H1 (cell line): Measurements from ENCODE around the gene CDHR5. TPM values are rescaled to one million over a fixed set of nuclear protein-coding genes. Genes with fewer than 3 reads are reported as not detected.

Experiments
- CTCF ChIA-PET: fragments of 300-600 bp; sonication (Branson Sonifier 250); formaldehyde crosslinking; loops from one replicate; lab custom pipeline; 2021; ENCODE audit not compliant: partially characterized antibody; lab: Charles Lee
- POLR2A ChIA-PET: fragments of 300-600 bp; sonication (Branson Sonifier 250); formaldehyde crosslinking; loops from one replicate; lab custom pipeline; 2021; ENCODE audit warnings: inconsistent platforms; ENCODE audit not compliant: partially characterized antibody; lab: Charles Lee
- DNase-seq, 2 experiments: peaks; one replicate each; pipeline versions ENCODE4 v3.0.0 to v3.0.0-alpha.2; 2010 to 2022; ENCODE audit warnings: low spot score in 2 of 2, low read depth in 1 of 2, mixed read lengths in 1 of 2
- FAIRE-seq: peaks from 2 replicates; lab custom pipeline; 2011; peaks lifted over from hg19 to GRCh38; lab: Jason Lieb, UNC
- H2AFZ ChIP-seq: 2 replicates; pipeline ENCODE4 v1.8.1; 2012; ENCODE audit warnings: low read length, inconsistent platforms
- H2AK5ac ChIP-seq: 2 replicates; pipeline ENCODE4 v1.6.1; 2013; ENCODE audit warnings: low read depth, low read length
- H2BK120ac ChIP-seq: replicated peaks from 2 replicates; pipeline ENCODE3; 2013; ENCODE audit warnings: low read depth, low read length, inconsistent platforms
- H2BK12ac ChIP-seq: 2 replicates; pipeline ENCODE4 v1.6.1; 2013; ENCODE audit warnings: low read depth, low read length
- H2BK15ac ChIP-seq: 2 replicates; pipeline ENCODE4 v1.6.1; 2013; ENCODE audit warnings: low read length
- H2BK20ac ChIP-seq: 2 replicates; pipeline ENCODE4 v1.6.1; 2013; ENCODE audit warnings: low read length
- H2BK5ac ChIP-seq: 2 replicates; pipeline ENCODE4 v1.6.1; 2013; ENCODE audit warnings: low read depth, low read length
- H3K14ac ChIP-seq: 2 replicates; pipeline ENCODE4 v1.6.1; 2013; ENCODE audit warnings: inconsistent platforms; ENCODE audit not compliant: insufficient read length
- H3K18ac ChIP-seq: 2 replicates; pipeline ENCODE4 v1.6.1; 2013; ENCODE audit warnings: low read length; ENCODE audit errors: extremely low read depth
- H3K23ac ChIP-seq: 2 replicates; pipeline ENCODE4 v1.6.1; 2013; ENCODE audit warnings: inconsistent platforms; ENCODE audit not compliant: insufficient read length
- H3K23me2 ChIP-seq: 2 replicates; pipeline ENCODE4 v1.6.1; 2013; ENCODE audit warnings: low read depth, low read length
- H3K27ac ChIP-seq: 2 replicates; pipeline ENCODE4 v1.6.1; 2011; ENCODE audit warnings: low read depth, low read length, inconsistent platforms
- H3K27me3 ChIP-seq, 4 experiments: replicated peaks in 1 of 4; 1 replicate in 1 of 4; 2 replicates in 3 of 4; pipeline versions ENCODE4 v1.6.1 to v1.8.1; 2011 to 2013; ENCODE audit warnings: low read length in 3 of 4, mild to moderate bottlenecking in 3 of 4, inconsistent platforms in 2 of 4, mixed read lengths in 2 of 4, moderate library complexity in 1 of 4; ENCODE audit not compliant: control insufficient read depth in 3 of 4, insufficient read depth in 3 of 4; ENCODE audit errors: extremely low read depth in 1 of 4
- H3K36me3 ChIP-seq, 4 experiments: 2 replicates each; pipeline versions ENCODE4 v1.6.1 to v1.8.1; 2011 to 2013; ENCODE audit warnings: mild to moderate bottlenecking in 4 of 4, low read length in 3 of 4, moderate library complexity in 2 of 4, control low read depth in 1 of 4, inconsistent platforms in 1 of 4; ENCODE audit not compliant: insufficient read depth in 4 of 4, control insufficient read depth in 2 of 4
- H3K4ac ChIP-seq: replicated peaks from 2 replicates; pipeline ENCODE3; 2013; ENCODE audit warnings: low read length, low read depth, mixed read lengths, inconsistent platforms; ENCODE audit not compliant: insufficient read length
- H3K4me1 ChIP-seq, 4 experiments: replicated peaks in 1 of 4; 1 replicate in 1 of 4; 2 replicates in 3 of 4; pipeline versions ENCODE4 v1.6.1 to v1.8.1; 2011 to 2013; ENCODE audit warnings: low read length in 3 of 4, inconsistent platforms in 2 of 4, mixed read lengths in 1 of 4; ENCODE audit not compliant: insufficient read depth in 4 of 4, control insufficient read depth in 3 of 4
- H3K4me2 ChIP-seq, 2 experiments: 2 replicates each; pipeline versions ENCODE4 v1.6.1 to v1.8.1; 2011 to 2013; ENCODE audit warnings: low read depth in 2 of 2, low read length in 2 of 2, control low read depth in 1 of 2, inconsistent platforms in 1 of 2, mild to moderate bottlenecking in 1 of 2; ENCODE audit not compliant: insufficient read depth in 1 of 2
- H3K4me3 ChIP-seq, 4 experiments: fragments of 200-600, 300-600 bp in 1 of 4; sonication (generic), shearing (Covaris generic), sonication (Bioruptor Twin) in 1 of 4; 2 replicates each; pipeline versions ENCODE4 v1.5.1 to v1.8.1; 2011 to 2016; ENCODE audit warnings: low read length in 4 of 4, low read depth in 3 of 4, control low read depth in 2 of 4, inconsistent platforms in 2 of 4, mild to moderate bottlenecking in 2 of 4, mixed read lengths in 1 of 4, moderate library complexity in 1 of 4; ENCODE audit not compliant: insufficient read depth in 2 of 4; ENCODE audit errors: extremely low read depth in 1 of 4
- H3K56ac ChIP-seq: replicated peaks from 2 replicates; pipeline ENCODE3; 2013; ENCODE audit warnings: low read depth, mild to moderate bottlenecking, mixed read lengths, low read length, inconsistent platforms; ENCODE audit not compliant: insufficient read length
- H3K79me1 ChIP-seq: 2 replicates; pipeline ENCODE4 v1.6.1; 2013; ENCODE audit warnings: low read depth, low read length, control low read depth
- H3K79me2 ChIP-seq, 2 experiments: 2 replicates each; pipeline versions ENCODE4 v1.6.1 to v1.8.1; 2012 to 2013; ENCODE audit warnings: low read length in 2 of 2, mild to moderate bottlenecking in 2 of 2, inconsistent platforms in 1 of 2; ENCODE audit not compliant: insufficient read depth in 2 of 2, control insufficient read depth in 1 of 2
- H3K9ac ChIP-seq, 4 experiments: replicated peaks in 1 of 4; 1 replicate in 1 of 4; 2 replicates in 3 of 4; pipeline versions ENCODE4 v1.6.1 to v1.8.1; 2011 to 2013; ENCODE audit warnings: low read depth in 3 of 4, low read length in 3 of 4, control low read depth in 2 of 4, mild to moderate bottlenecking in 2 of 4, moderate library complexity in 2 of 4, inconsistent platforms in 1 of 4; ENCODE audit errors: extremely low read depth in 1 of 4
- H3K9me3 ChIP-seq, 2 experiments: 2 replicates each; pipeline versions ENCODE4 v1.6.1 to v1.8.1; 2012 to 2013; ENCODE audit warnings: mild to moderate bottlenecking in 2 of 2, moderate library complexity in 2 of 2, control low read depth in 1 of 2, inconsistent platforms in 1 of 2, low read depth in 1 of 2, low read length in 1 of 2, mixed read lengths in 1 of 2; ENCODE audit not compliant: insufficient read depth in 2 of 2
- H4K20me1 ChIP-seq, 2 experiments: replicated peaks in 1 of 2; 2 replicates each; pipeline versions ENCODE3 to v1.8.1; 2011 to 2013; ENCODE audit warnings: inconsistent platforms in 2 of 2, low read length in 2 of 2, mild to moderate bottlenecking in 1 of 2; ENCODE audit not compliant: insufficient read depth in 2 of 2, control insufficient read depth in 1 of 2
- H4K5ac ChIP-seq: 2 replicates; pipeline ENCODE4 v1.6.1; 2013; ENCODE audit warnings: low read length, low read depth, mixed read lengths, inconsistent platforms; ENCODE audit not compliant: insufficient read length
- H4K8ac ChIP-seq: 2 replicates; pipeline ENCODE4 v1.8.0; 2013; ENCODE audit warnings: mild to moderate bottlenecking, moderate library complexity, low read length, inconsistent platforms; ENCODE audit not compliant: insufficient read depth; ENCODE audit errors: extremely low read depth
- H4K91ac ChIP-seq: replicated peaks from 2 replicates; pipeline ENCODE3; 2013; ENCODE audit warnings: low read length, mixed read lengths, inconsistent platforms; ENCODE audit not compliant: insufficient read length
- ASH2L ChIP-seq: fragments of 200-600, 300-600 bp; sonication (generic); IDR thresholded peaks from one replicate; pipeline ENCODE4 v1.7.1; 2017; ENCODE audit warnings: low read length
- CEBPB ChIP-seq: IDR thresholded peaks from 2 replicates; pipeline ENCODE4 v1.6.1; 2012; ENCODE audit warnings: low read depth, low read length
- CREB1 ChIP-seq: IDR thresholded peaks from 2 replicates; pipeline ENCODE4 v1.6.1; 2012; ENCODE audit warnings: inconsistent platforms
- EGR1 ChIP-seq: IDR thresholded peaks from 2 replicates; pipeline ENCODE4 v1.6.1; 2011; ENCODE audit warnings: low read depth, low read length, borderline replicate concordance
- KDM4A ChIP-seq: IDR thresholded peaks from one replicate; pipeline ENCODE4 v1.7.1; 2012; ENCODE audit warnings: low read depth, mild to moderate bottlenecking, moderate library complexity, low read length, inconsistent platforms; ENCODE audit not compliant: severe bottlenecking
- SAP30 ChIP-seq: fragments of 300-600 bp; sonication (generic); IDR thresholded peaks from 2 replicates; pipeline ENCODE4 v1.7.1; 2012; ENCODE audit warnings: low read length, moderate library complexity, mild to moderate bottlenecking, inconsistent platforms; ENCODE audit not compliant: insufficient read depth, insufficient replicate concordance
- SIN3A ChIP-seq, 2 experiments: IDR thresholded peaks in 1 of 2; conservative IDR thresholded peaks in 1 of 2; 2 replicates each; pipeline ENCODE4 v1.6.1; 2011 to 2012; ENCODE audit warnings: low read length in 2 of 2, improper control_type of control experiment in 1 of 2, low read depth in 1 of 2, mild to moderate bottlenecking in 1 of 2
- SP4 ChIP-seq: IDR thresholded peaks from 2 replicates; pipeline ENCODE4 v1.6.1; 2012; ENCODE audit warnings: low read length, inconsistent platforms
- WGBS, 2 experiments: shearing (Covaris generic) in 1 of 2; methylation state at CpG; one replicate each; pipeline versions ENCODE4 v1.1.6 to v1.1.7; 2013 to 2015; ENCODE audit warnings: low lambda C conversion rate in 2 of 2, mixed read lengths in 2 of 2, inconsistent platforms in 1 of 2, low coverage in 1 of 2, missing lambda C conversion rate in 1 of 2; ENCODE audit not compliant: insufficient replicate concordance in 2 of 2, insufficient coverage in 1 of 2, insufficient read length in 1 of 2; ENCODE audit errors: extremely low coverage in 1 of 2, missing lambda C conversion rate in 1 of 2; 5-methylcytosine and 5-hydroxymethylcytosine counted together
- polyA plus RNA-seq, 7 experiments: library from polyadenylated mRNA; depleted of rRNA in 3 of 7; stranded (reverse) in 5 of 7; unstranded in 2 of 7; fragments of >200 nt in 5 of 7; fragments of 200-250 nt in 2 of 7; gene quantifications; 1 replicate in 5 of 7; 2 replicates in 1 of 7; 4 replicates in 1 of 7; pipeline versions ENCODE4 v1.2.1 to v1.2.3, GENCODE V29; 2011 to 2013; ENCODE audit warnings: missing spikeins in 2 of 7, mixed read lengths in 2 of 7
- total RNA-seq: library from RNA; stranded (reverse); fragmentation: NEBNext Ultra II Directional; extraction: Animal tissue kit (Norgen Biotek cat#: 25700); gene quantifications from 2 replicates; pipeline ENCODE4 v1.2.1, GENCODE V29; 2021
- TF ChIP-seq, protein P1 (sequence below): IDR thresholded peaks from 2 replicates; pipeline ENCODE4 v1.6.1; 2011; ENCODE audit warnings: low read depth, mild to moderate bottlenecking, low read length; ENCODE audit not compliant: insufficient read depth
- TF ChIP-seq, protein P2 (sequence below): IDR thresholded peaks from 2 replicates; pipeline ENCODE4 v1.6.1; 2011; ENCODE audit warnings: low read length, improper control_type of control experiment

CDHR5 gene
- total and polyA plus RNA-seq, 2 of the 8 experiments (the other 6 are each of a cell fraction or from before 2014, with no cell fraction given): not detected

DNA sequence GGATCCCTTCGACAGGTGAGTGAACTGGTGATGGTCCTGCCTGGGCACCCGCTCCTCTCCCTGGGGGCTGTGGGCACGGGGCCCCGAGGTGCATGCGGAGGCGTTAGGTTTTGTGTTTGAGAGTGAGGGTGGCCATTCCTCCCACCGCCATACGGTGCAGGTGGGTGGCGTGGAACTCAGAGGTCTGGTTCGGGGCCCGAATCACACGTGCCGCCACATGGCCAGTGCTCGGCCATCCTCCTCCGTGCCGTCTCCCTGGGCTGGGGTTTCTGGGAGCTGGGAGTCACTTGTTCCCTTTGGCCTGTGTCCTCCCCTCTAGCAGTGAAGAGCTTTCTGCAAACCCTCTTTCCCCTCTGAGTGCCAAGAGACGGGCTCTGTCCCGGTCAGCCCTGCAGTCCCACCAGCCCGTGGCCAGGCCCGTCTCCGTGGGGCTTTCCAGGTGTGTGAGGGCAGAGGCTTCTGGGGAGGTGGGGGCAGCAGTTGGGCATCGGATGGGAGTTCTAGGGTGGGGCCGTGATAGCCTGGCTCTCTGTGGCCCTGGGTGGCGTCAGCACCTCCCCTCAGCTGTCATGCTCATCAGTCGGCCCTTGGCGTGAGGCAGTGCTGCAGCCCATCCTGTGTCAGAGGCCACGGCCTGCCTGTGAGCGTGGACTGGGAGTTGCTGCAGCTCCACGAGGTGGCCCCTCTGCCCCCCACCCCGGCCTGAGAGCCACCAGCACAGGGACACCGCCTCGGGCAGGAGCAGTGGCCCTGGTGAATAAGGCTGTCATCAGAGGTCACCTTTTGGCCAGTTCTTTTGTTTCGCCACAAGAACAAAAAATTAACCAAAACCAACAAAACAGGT, 19.2 kb downstream of the CDHR5 start:
- Histone ChIP-seq H3K27me3 (no peaks in the 10 kb centered on the region), H2BK15ac (no peak overlapping the region), H2BK5ac (no peak overlapping the region; the same call in 1 of the 2 replicates), H3K23ac (no peak overlapping the region), H4K5ac (no peak overlapping the region), H2BK120ac (no peak overlapping the region), H3K18ac (no peak overlapping the region), H3K27ac (no peak overlapping the region), H3K4me1 (no peaks in the 10 kb centered on the region), H3K79me1 (peaks cover 4% of the 10 kb centered on the region; the same call in 1 of the 2 replicates), H3K9me3 (no peaks in the 10 kb centered on the region), H3K14ac (no peak overlapping the region), H3K4me2 (no peak overlapping the region), H4K20me1 (peaks cover 4 to 20% of the 10 kb centered on the region in 2 experiments), H3K4ac (no peak overlapping the region), H3K9ac (no peak overlapping the region), H3K36me3 (peaks cover 29 to 79% (median 61%) of the 10 kb centered on the region in 4 experiments), H4K8ac (no peak overlapping the region), H2BK20ac (no peak overlapping the region), H2BK12ac (no peak overlapping the region), H2AK5ac (no peak overlapping the region), H3K56ac (no peak overlapping the region), H3K4me3 (no peak overlapping the region), H3K79me2 (no peaks in the 10 kb centered on the region), H4K91ac (no peak overlapping the region), H2AFZ (no peak overlapping the region), H3K23me2 (no peaks in the 10 kb centered on the region)
- DNase-seq (no peak), FAIRE-seq (no peak)
- POLR2A ChIA-PET: interaction anchor here (1.6 kb wide), 1 partner anchor 33 kb away, joined by 4 read pairs; no protein-coding TSS in a partner anchor
- 94% methylated on average over 33 of the region's 33 CpGs; no CpG with 5 or more reads in 1 of the 2 experiments for whole genome bisulfite sequencing, 2 experiments
- CTCF ChIA-PET: interaction anchor here (0.6 to 1.3 kb wide), 3 partner anchors 11 to 51 kb away, joined by 3 to 4 read pairs (median 3); no protein-coding TSS in a partner anchor
- TF ChIP-seq ASH2L: no peak
- TF ChIP-seq CEBPB: no peak
- TF ChIP-seq, protein P1, sequence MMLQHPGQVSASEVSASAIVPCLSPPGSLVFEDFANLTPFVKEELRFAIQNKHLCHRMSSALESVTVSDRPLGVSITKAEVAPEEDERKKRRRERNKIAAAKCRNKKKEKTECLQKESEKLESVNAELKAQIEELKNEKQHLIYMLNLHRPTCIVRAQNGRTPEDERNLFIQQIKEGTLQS: no peak
- no peak for TF ChIP-seq KDM4A
- TF ChIP-seq SAP30: no peak
- no peak for TF ChIP-seq EGR1
- TF ChIP-seq CREB1: no peak
- TF ChIP-seq SP4: no peak
- TF ChIP-seq, protein P2, sequence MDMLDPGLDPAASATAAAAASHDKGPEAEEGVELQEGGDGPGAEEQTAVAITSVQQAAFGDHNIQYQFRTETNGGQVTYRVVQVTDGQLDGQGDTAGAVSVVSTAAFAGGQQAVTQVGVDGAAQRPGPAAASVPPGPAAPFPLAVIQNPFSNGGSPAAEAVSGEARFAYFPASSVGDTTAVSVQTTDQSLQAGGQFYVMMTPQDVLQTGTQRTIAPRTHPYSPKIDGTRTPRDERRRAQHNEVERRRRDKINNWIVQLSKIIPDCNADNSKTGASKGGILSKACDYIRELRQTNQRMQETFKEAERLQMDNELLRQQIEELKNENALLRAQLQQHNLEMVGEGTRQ: no peak
- TF ChIP-seq SIN3A (conservative IDR thresholded peaks at IDR 0.05 in 1 of 2, IDR thresholded peaks at IDR 0.05 in 1 of 2; ENCODE audit: low read depth in 1 of 2, low read length in 2 of 2): no peak
